AG09319 (cell line): ENCODE data around the gene HEBP1.

Experiments used
- DNase-seq: peaks from one replicate; pipeline ENCODE4 v3.0.0-alpha.2; 2010; ENCODE audit warnings: low read depth; ENCODE audit errors: extremely low read depth
- TF ChIP-seq, protein P1 (sequence below): IDR thresholded peaks from 2 replicates; pipeline ENCODE4 v1.5.1; 2011; ENCODE audit warnings: low read depth, mild to moderate bottlenecking, inconsistent platforms, low read length, moderate library complexity

The HEBP1 gene

DNA sequence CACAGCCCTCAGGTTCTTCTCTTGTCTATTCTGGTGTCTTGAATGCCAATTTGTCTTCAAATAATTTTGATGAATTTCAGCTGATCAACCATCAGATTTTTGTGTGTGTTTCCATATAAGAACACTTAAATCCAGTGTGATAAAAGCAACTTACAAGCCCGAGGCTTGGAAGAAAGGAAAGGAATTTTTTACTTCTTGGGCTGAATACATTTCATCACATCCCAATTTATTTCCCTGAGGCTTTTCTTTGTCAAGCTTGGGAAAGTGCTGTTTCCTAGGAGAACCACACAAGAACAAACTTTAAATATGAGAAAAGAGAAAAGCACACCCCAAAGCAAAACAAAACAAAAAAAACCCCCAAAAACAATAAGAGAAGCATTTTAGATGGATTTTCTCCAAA, 74.7 kb downstream of the HEBP1 start:
- DNase-seq = no peak
- TF ChIP-seq, protein P1, sequence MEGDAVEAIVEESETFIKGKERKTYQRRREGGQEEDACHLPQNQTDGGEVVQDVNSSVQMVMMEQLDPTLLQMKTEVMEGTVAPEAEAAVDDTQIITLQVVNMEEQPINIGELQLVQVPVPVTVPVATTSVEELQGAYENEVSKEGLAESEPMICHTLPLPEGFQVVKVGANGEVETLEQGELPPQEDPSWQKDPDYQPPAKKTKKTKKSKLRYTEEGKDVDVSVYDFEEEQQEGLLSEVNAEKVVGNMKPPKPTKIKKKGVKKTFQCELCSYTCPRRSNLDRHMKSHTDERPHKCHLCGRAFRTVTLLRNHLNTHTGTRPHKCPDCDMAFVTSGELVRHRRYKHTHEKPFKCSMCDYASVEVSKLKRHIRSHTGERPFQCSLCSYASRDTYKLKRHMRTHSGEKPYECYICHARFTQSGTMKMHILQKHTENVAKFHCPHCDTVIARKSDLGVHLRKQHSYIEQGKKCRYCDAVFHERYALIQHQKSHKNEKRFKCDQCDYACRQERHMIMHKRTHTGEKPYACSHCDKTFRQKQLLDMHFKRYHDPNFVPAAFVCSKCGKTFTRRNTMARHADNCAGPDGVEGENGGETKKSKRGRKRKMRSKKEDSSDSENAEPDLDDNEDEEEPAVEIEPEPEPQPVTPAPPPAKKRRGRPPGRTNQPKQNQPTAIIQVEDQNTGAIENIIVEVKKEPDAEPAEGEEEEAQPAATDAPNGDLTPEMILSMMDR = no peak
